Testis (tissue), 3 donors: Measurements from ENCODE around the gene VSIG10L2. TPM values are rescaled to one million over a fixed set of nuclear protein-coding genes. Genes with fewer than 3 reads are reported as not detected.
A peak's percentile ranks its signal among the peaks of the same experiment; 100 is the strongest.

ENCODE experiments used
- DNase-seq: peaks from one replicate; pipeline ENCODE4 v3.0.0-alpha.2; 2019
- H3K27ac ChIP-seq, 2 donors: fragments of 200-600 bp; sonication (generic); one replicate each; pipeline ENCODE4 v1.5.1; 2019
- H3K27me3 ChIP-seq: fragments of 200-600 bp; sonication (generic); one replicate; pipeline ENCODE4 v1.5.1; 2019
- H3K36me3 ChIP-seq: fragments of 200-600 bp; sonication (generic); one replicate; pipeline ENCODE4 v1.5.1; 2017; ENCODE audit warnings: low read depth; ENCODE audit errors: missing control alignments
- H3K4me1 ChIP-seq: fragments of 200-600 bp; sonication (generic); one replicate; pipeline ENCODE4 v1.5.1; 2019
- H3K4me3 ChIP-seq, 2 donors: fragments of 200-600 bp; sonication (generic); one replicate each; pipeline ENCODE4 v1.5.1; 2017 to 2019
- H3K9me3 ChIP-seq: fragments of 200-600 bp; sonication (generic); one replicate; pipeline ENCODE4 v1.5.1; 2017
- CTCF ChIP-seq, 3 experiments: fragments of 450-650 bp in 2 of 3; fragments of 200-600 bp in 1 of 3; sonication (generic) in 1 of 3; IDR thresholded peaks; one replicate each; pipeline ENCODE4 v1.5.1; 2016 to 2019; ENCODE audit warnings: antibody characterized with exemption in 3 of 3, mild to moderate bottlenecking in 2 of 3, moderate library complexity in 1 of 3
- POLR2A ChIP-seq: fragments of 450-650 bp; IDR thresholded peaks from one replicate; pipeline ENCODE4 v1.6.1; 2017; ENCODE audit warnings: antibody characterized with exemption, mild to moderate bottlenecking, moderate library complexity
- WGBS, 2 donors: methylation state at CpG; one replicate each; pipeline ENCODE4 v1.1.5; 2018; 5-methylcytosine and 5-hydroxymethylcytosine counted together
- intact Hi-C: fragments of 100-400 bp; cut with DNase I; formaldehyde crosslinking; loops from one replicate; pipeline ENCODE4 v1.15.1; 2023; ENCODE audit warnings: low total_unique reads
- polyA plus RNA-seq: library from polyadenylated mRNA; stranded (reverse); fragments of 350-450 nt; fragmentation: Illumina TruSeq; extraction: RNeasy Lipid Tissue Mini Kit (QIAGEN cat#74804); gene quantifications from one replicate; pipeline ENCODE4 v1.2.3, GENCODE V29; 2014; ENCODE audit warnings: low read depth, low replicate concordance; ENCODE audit not compliant: insufficient read depth
- total RNA-seq, 2 donors: library from RNA; depleted of rRNA; stranded (reverse); fragments of >200 nt; gene quantifications; one replicate each; pipeline ENCODE4 v1.2.3, GENCODE V29; 2016

Gene VSIG10L2
- total and polyA plus RNA-seq, 3 donors from 2014 or later, result not detected

- no peak overlapping the region for H3K27ac ChIP-seq
- H3K36me3 ChIP-seq, result no peaks in the 10 kb centered on the region
- no peak overlapping the region for H3K4me3 ChIP-seq
- H3K4me1 ChIP-seq, result no peaks in the 10 kb centered on the region
- TF ChIP-seq CTCF (IDR thresholded peaks at IDR 0.05) (peak in 2 of 3 experiments; percentile 13 to 30), POLR2A (no peak)
- H3K27me3 ChIP-seq, result no peaks in the 10 kb centered on the region
- WGBS, 2 donors, result 60 to 66% methylated on average over 17 to 20 of the region's 20 CpGs
- peak; percentile 63 for DNase-seq
- H3K9me3 ChIP-seq, result no peaks in the 10 kb centered on the region
- intact Hi-C loops, result no loop called here
Measured at GRCh38 chr11:125941619-125942611, 3.9 kb upstream of the VSIG10L2 start.

GRCh38 chr11:125942771-125943428 is 2.9 kb upstream of the VSIG10L2 start:
- Histone ChIP-seq H3K27me3 (no peaks in the 10 kb centered on the region), H3K36me3 (no peaks in the 10 kb centered on the region), H3K4me3 (no peak overlapping the region), H3K9me3 (no peaks in the 10 kb centered on the region), H3K4me1 (no peaks in the 10 kb centered on the region), H3K27ac (no peak overlapping the region)
- TF ChIP-seq POLR2A (no peak), CTCF (IDR thresholded peaks at IDR 0.05) (no peak)
- no peak for DNase-seq
- intact Hi-C loops, result no loop called here
- 95% methylated on average over 12 of the region's 12 CpGs for WGBS, 2 donors

GRCh38 chr11:125943661-125944349 is 2.0 kb upstream of the VSIG10L2 start:
- no peak for TF ChIP-seq CTCF (IDR thresholded peaks at IDR 0.05)
- TF ChIP-seq POLR2A, result no peak
- H3K9me3 ChIP-seq, result no peaks in the 10 kb centered on the region
- intact Hi-C loops, result no loop called here
- H3K4me1 ChIP-seq, result no peaks in the 10 kb centered on the region
- 91 to 95% methylated on average over 6 to 9 of the region's 9 CpGs for WGBS, 2 donors
- H3K36me3 ChIP-seq, result no peaks in the 10 kb centered on the region
- H3K4me3 ChIP-seq, result no peak overlapping the region
- no peak overlapping the region for H3K27ac ChIP-seq
- H3K27me3 ChIP-seq, result no peaks in the 10 kb centered on the region
- no peak for DNase-seq

GRCh38 chr11:125944350-125945010 is 1.4 kb upstream of the VSIG10L2 start:
- Histone ChIP-seq H3K4me3 (no peak overlapping the region), H3K9me3 (no peaks in the 10 kb centered on the region), H3K36me3 (no peaks in the 10 kb centered on the region), H3K27ac (no peak overlapping the region), H3K4me1 (no peaks in the 10 kb centered on the region), H3K27me3 (no peaks in the 10 kb centered on the region)
- intact Hi-C loops, result no loop called here
- no peak for DNase-seq
- WGBS, 2 donors, result 93% methylated on average over 10 to 13 of the region's 13 CpGs
- TF ChIP-seq CTCF (IDR thresholded peaks at IDR 0.05), result no peak
- no peak for TF ChIP-seq POLR2A
